ENCODE measurements around the gene KRT32. TPM values are rescaled to one million over a fixed set of nuclear protein-coding genes. Genes with fewer than 3 reads are reported as not detected.

KRT32 gene
- total RNA-seq, 1 experiment from 2014 or later, result 0.42 TPM

GRCh38 chr17:41453066-41453465 lies 14.1 kb downstream of the KRT32 start:
- no peak for TF ChIP-seq CBX3 (IDR thresholded peaks at IDR 0.05; ENCODE audit: low read depth)
- TF ChIP-seq POLR2AphosphoS5 (IDR thresholded peaks at IDR 0.05; ENCODE audit: low read depth, low read length), result no peak
- TF ChIP-seq EZH2 (IDR thresholded peaks at IDR 0.05), result no peak
- TF ChIP-seq CEBPB (IDR thresholded peaks at IDR 0.05; ENCODE audit: low read depth), result no peak
- TF ChIP-seq ZBTB33 (IDR thresholded peaks at IDR 0.05; ENCODE audit: extremely low read depth, insufficient replicate concordance, low read length), result no peak
- TF ChIP-seq EGR1 (IDR thresholded peaks at IDR 0.05; ENCODE audit: low read depth), result no peak
- TF ChIP-seq YY1 (IDR thresholded peaks at IDR 0.05; ENCODE audit: extremely low read depth, insufficient replicate concordance, low read depth, low read length), result no peak
- TF ChIP-seq CTCF (IDR thresholded peaks at IDR 0.05 in 2 of 3, conservative IDR thresholded peaks at IDR 0.05 in 1 of 3; ENCODE audit: borderline replicate concordance in 1 of 3, insufficient read depth in 1 of 3, low read depth in 2 of 3, low read length in 2 of 3), result no peak
- no peak for TF ChIP-seq ZNF274 (IDR thresholded peaks at IDR 0.05; ENCODE audit: low read depth, low read length)
- no peak for TF ChIP-seq SP1 (IDR thresholded peaks at IDR 0.05; ENCODE audit: low read depth)
- no peak for TF ChIP-seq ZFX (IDR thresholded peaks at IDR 0.05)
- TF ChIP-seq TCF7L2 (IDR thresholded peaks at IDR 0.05; ENCODE audit: borderline replicate concordance, extremely low read depth, insufficient read depth, insufficient read length), result no peak
- no peak for TF ChIP-seq EZH2phosphoT487 (IDR thresholded peaks at IDR 0.05; ENCODE audit: borderline replicate concordance)
- TF ChIP-seq POLR2A (IDR thresholded peaks at IDR 0.05; ENCODE audit: borderline replicate concordance, extremely low read depth, insufficient read depth, insufficient read length), result no peak
- TF ChIP-seq FOSL1 (IDR thresholded peaks at IDR 0.05; ENCODE audit: low read depth), result no peak
- no peak for TF ChIP-seq ATF3 (IDR thresholded peaks at IDR 0.05)
- TF ChIP-seq JUND (IDR thresholded peaks at IDR 0.05), result no peak
- TF ChIP-seq MAX (IDR thresholded peaks at IDR 0.05), result no peak
- TF ChIP-seq REST (IDR thresholded peaks at IDR 0.05; ENCODE audit: low read depth), result no peak
- intact Hi-C loops (cut with micrococcal nuclease), result no loop called here
- BruUV-seq (replicated peaks), result no TSS peak
- CTCF ChIA-PET, result interaction anchor here (0.7 kb wide), 1 partner anchor 36 kb away, joined by 3 read pairs; no protein-coding TSS in a partner anchor
- RAD21 ChIA-PET (ENCODE audit: low non-redundant PET in 1 of 2, low total read pairs in 2 of 2, uncharacterized antibody in 2 of 2, unreplicated experiment in 2 of 2), result no interaction called here
- peaks cover 2 to 17% of the 10 kb centered on the region in 2 experiments; a peak in 2 of 4 replicates for H3K4me1 ChIP-seq (ENCODE audit: control insufficient read depth in 1 of 2, insufficient read depth in 2 of 2, low read length in 2 of 2)
- DNase-seq (ENCODE audit: low read depth, low spot score), result no peak
- POLR2A ChIA-PET, result no interaction called here
- H3K79me2 ChIP-seq (ENCODE audit: insufficient read depth, low read length), result no peaks in the 10 kb centered on the region
- H3K4me3 ChIP-seq (replicated peaks in 1 of 2; ENCODE audit: low read depth in 1 of 2, low read length in 2 of 2), result no peak overlapping the region
- no peaks in the 10 kb centered on the region for H3K9me2 ChIP-seq (ENCODE audit: insufficient read depth)
- H3K9ac ChIP-seq (ENCODE audit: low read length), result no peak overlapping the region
- no peak overlapping the region for H2AFZ ChIP-seq (ENCODE audit: low read depth, low read length, poor library complexity, severe bottlenecking)
- H3K4me2 ChIP-seq (ENCODE audit: low read length), result no peak overlapping the region
- ATAC-seq, result no peak
- no peaks in the 10 kb centered on the region for H3K36me3 ChIP-seq (ENCODE audit: control insufficient read depth in 1 of 2, insufficient read depth in 2 of 2, low read length in 2 of 2)
- H3K27ac ChIP-seq (ENCODE audit: low read depth, low read length), result no peak overlapping the region
- H3K9me3 ChIP-seq (ENCODE audit: control insufficient read depth in 1 of 2, insufficient read depth in 1 of 2, low read depth in 1 of 2, low read length in 2 of 2), result no peaks in the 10 kb centered on the region
- no peaks in the 10 kb centered on the region for H4K20me1 ChIP-seq (ENCODE audit: insufficient read depth)
- H3K27me3 ChIP-seq (ENCODE audit: insufficient read depth, low read length), result no peaks in the 10 kb centered on the region
